B cell (primary cell): ENCODE data around the gene ZMYND8. TPM values are rescaled to one million over a fixed set of nuclear protein-coding genes. Genes with fewer than 3 reads are reported as not detected.

ENCODE experiments used
- ATAC-seq: fragments of 200-7000 bp; cut with Tn5 transposase; one replicate; pipeline ENCODE4 v1.10.0; 2021; ENCODE audit warnings: low read depth, mild to moderate bottlenecking, moderate number of reproducible peaks, moderate library complexity
- CTCF ChIA-PET: fragments of 350-600 bp; sonication (Branson Sonifier 250); formaldehyde crosslinking; loops from one replicate; lab custom pipeline; 2021; ENCODE audit warnings: antibody characterized with exemption, inconsistent platforms; lab: Charles Lee
- POLR2A ChIA-PET: fragments of 350-600 bp; sonication (Branson Sonifier 250); formaldehyde crosslinking; loops from one replicate; lab custom pipeline; 2021; ENCODE audit warnings: antibody characterized with exemption; lab: Charles Lee
- DNase-seq: peaks from one replicate; pipeline ENCODE4 v3.0.0; 2013
- H2AFZ ChIP-seq: 2 replicates; pipeline ENCODE4 v1.6.1; 2012; ENCODE audit warnings: mild to moderate bottlenecking, low read depth, low read length; ENCODE audit not compliant: insufficient read depth, poor library complexity, severe bottlenecking
- H3K27ac ChIP-seq, 2 donors: 1 replicate in 1 of 2; 2 replicates in 1 of 2; pipeline ENCODE4 v1.5.1; 2012 to 2013; ENCODE audit warnings: low read length in 2 of 2, mild to moderate bottlenecking in 2 of 2, moderate library complexity in 1 of 2
- H3K27me3 ChIP-seq, 4 experiments: fragments of 200-600 bp in 1 of 4; sonication (generic) in 1 of 4; replicated peaks in 1 of 4; 1 replicate in 2 of 4; 2 replicates in 2 of 4; pipeline versions ENCODE4 v1.6.1 to v1.7.0; 2013 to 2016; ENCODE audit warnings: low read length in 3 of 4, mild to moderate bottlenecking in 2 of 4, mixed read lengths in 1 of 4, moderate library complexity in 1 of 4; ENCODE audit not compliant: insufficient read depth in 4 of 4, control insufficient read depth in 3 of 4; ENCODE audit errors: control extremely low read depth in 1 of 4
- H3K36me3 ChIP-seq, 2 experiments: replicated peaks in 1 of 2; 1 replicate in 1 of 2; 2 replicates in 1 of 2; pipeline versions ENCODE4 v1.6.1 to v1.7.1; 2013; ENCODE audit warnings: low read length in 1 of 2; ENCODE audit not compliant: insufficient read depth in 2 of 2, control insufficient read depth in 1 of 2; ENCODE audit errors: control extremely low read depth in 1 of 2, extremely low read depth in 1 of 2
- H3K4me1 ChIP-seq, 2 donors: fragments of 200-600 bp in 1 of 2; sonication (generic) in 1 of 2; 1 replicate in 1 of 2; 2 replicates in 1 of 2; pipeline versions ENCODE4 v1.5.1 to v1.6.1; 2013 to 2017; ENCODE audit warnings: low read length in 2 of 2; ENCODE audit not compliant: control insufficient read depth in 2 of 2, insufficient read depth in 2 of 2
- H3K4me2 ChIP-seq: replicated peaks from 2 replicates; pipeline ENCODE3; 2012; ENCODE audit warnings: mild to moderate bottlenecking, low read depth, low read length; ENCODE audit not compliant: poor library complexity, severe bottlenecking
- H3K4me3 ChIP-seq, 5 experiments: fragments of 200-600 bp in 1 of 5; sonication (generic) in 1 of 5; 1 replicate in 3 of 5; 2 replicates in 2 of 5; pipeline versions ENCODE4 v1.5.1 to v1.7.0; 2011 to 2016; ENCODE audit warnings: low read length in 4 of 5, mild to moderate bottlenecking in 4 of 5, low read depth in 2 of 5, control low read depth in 1 of 5, moderate library complexity in 1 of 5; ENCODE audit not compliant: insufficient read depth in 1 of 5; ENCODE audit errors: control extremely low read depth in 1 of 5, extremely low read depth in 1 of 5
- H3K79me2 ChIP-seq: fragments of 200-600 bp; sonication (generic); one replicate; pipeline ENCODE4 v1.6.0; 2016; ENCODE audit warnings: low read length; ENCODE audit not compliant: control insufficient read depth, insufficient read depth
- H3K9ac ChIP-seq: fragments of 200-600 bp; sonication (generic); 2 replicates; pipeline ENCODE4 v1.6.1; 2017; ENCODE audit warnings: mild to moderate bottlenecking, low read length, moderate library complexity
- H3K9me3 ChIP-seq, 3 donors: one replicate each; pipeline versions ENCODE4 v1.6.1 to v1.7.1; 2013; ENCODE audit warnings: low read length in 2 of 3; ENCODE audit not compliant: control insufficient read depth in 2 of 3, insufficient read depth in 1 of 3; ENCODE audit errors: control extremely low read depth in 1 of 3
- H4K20me1 ChIP-seq: 2 replicates; pipeline ENCODE4 v1.6.0; 2012; ENCODE audit warnings: mild to moderate bottlenecking, low read length; ENCODE audit not compliant: insufficient read depth, control insufficient read depth, poor library complexity, severe bottlenecking
- H3K27ac Mint-ChIP-seq: one replicate; pipeline ENCODE4 v1.8.0; 2021; ENCODE audit warnings: mixed read lengths
- H3K27me3 Mint-ChIP-seq: one replicate; pipeline ENCODE4 v1.8.0; 2021; ENCODE audit warnings: mixed read lengths
- H3K4me1 Mint-ChIP-seq: one replicate; pipeline ENCODE4 v1.8.0; 2021; ENCODE audit warnings: mixed read lengths
- H3K4me3 Mint-ChIP-seq: one replicate; pipeline ENCODE4 v1.8.0; 2021; ENCODE audit warnings: mixed read lengths
- H3K9me3 Mint-ChIP-seq: one replicate; pipeline ENCODE4 v1.8.0; 2022; ENCODE audit warnings: mixed read lengths; ENCODE audit not compliant: insufficient read depth
- EZH2 ChIP-seq: IDR thresholded peaks from 2 replicates; pipeline ENCODE4 v1.6.1; 2012; ENCODE audit warnings: borderline replicate concordance, low read depth, mild to moderate bottlenecking, moderate library complexity, low read length; ENCODE audit not compliant: insufficient read depth, poor library complexity, severe bottlenecking
- WGBS: methylation state at CpG from one replicate; pipeline ENCODE4 v1.1.5; 2013; ENCODE audit warnings: missing lambda C conversion rate; ENCODE audit not compliant: insufficient coverage; 5-methylcytosine and 5-hydroxymethylcytosine counted together
- intact Hi-C: fragments of 100-400 bp; cut with micrococcal nuclease; formaldehyde crosslinking; loops from one replicate; pipeline ENCODE4 v1.10.0; 2022
- polyA plus RNA-seq: library from polyadenylated mRNA; depleted of rRNA; stranded (reverse); fragments of >200 nt; gene quantifications from 2 replicates; pipeline ENCODE4 v1.2.3, GENCODE V29; 2012
- small RNA-seq: library from RNA; depleted of rRNA; stranded (forward); fragments of <200 nt; gene quantifications from one replicate; pipeline ENCODE3, GENCODE V24; 2012; ENCODE audit warnings: low replicate concordance, low read depth; ENCODE audit not compliant: insufficient read length
- total RNA-seq, 2 donors: library from RNA; stranded (reverse); fragments of 120-200 nt in 1 of 2; gene quantifications; 1 replicate in 1 of 2; 2 replicates in 1 of 2; pipeline versions ENCODE4 v1.2.3 to v1.2.4, GENCODE V29; 2013 to 2022
- TF ChIP-seq, protein P1 (sequence below): fragments of 200-600 bp; IDR thresholded peaks from one replicate; pipeline ENCODE4 v1.8.0; 2022; ENCODE audit warnings: antibody characterized with exemption, mild to moderate bottlenecking

ZMYND8 gene
- total and polyA plus RNA-seq, 2 donors (not counting 1 experiment from before 2014, with no cell fraction given), result 20.3 to 67.2 TPM

DNA sequence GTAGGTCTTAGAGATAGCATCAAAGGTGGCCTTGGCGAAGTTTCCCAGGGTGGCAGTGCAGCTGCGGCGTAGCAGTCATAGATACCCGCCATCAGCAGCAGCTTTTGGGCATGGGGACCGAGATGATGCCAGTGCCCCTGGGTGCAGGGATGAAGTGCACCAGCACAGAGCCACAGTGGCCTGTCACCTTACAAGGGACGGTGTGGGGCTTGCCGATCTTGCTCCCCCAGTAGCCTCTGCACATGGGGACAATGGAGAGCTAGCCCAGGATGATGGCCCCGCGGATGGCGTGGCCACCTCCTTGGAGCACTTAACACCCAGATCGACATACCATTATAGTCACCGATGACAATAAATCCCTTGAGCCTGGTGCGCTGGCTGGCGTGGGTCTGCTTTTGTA, 195.5 kb downstream of the ZMYND8 start:
- H3K4me1 Mint-ChIP-seq, result no peaks in the 10 kb centered on the region
- 89% methylated on average over 14 of the region's 14 CpGs for WGBS
- intact Hi-C loops, result no loop called here
- Histone ChIP-seq H3K4me3 (no peak overlapping the region), H3K9ac (no peak overlapping the region), H3K27ac (no peak overlapping the region), H3K9me3 (peaks cover 0 to 7% (median 0%) of the 10 kb centered on the region in 3 donors), H3K36me3 (no peaks in the 10 kb centered on the region), H3K79me2 (no peaks in the 10 kb centered on the region), H3K4me2 (no peak overlapping the region), H3K4me1 (no peaks in the 10 kb centered on the region), H4K20me1 (no peaks in the 10 kb centered on the region), H3K27me3 (no peaks in the 10 kb centered on the region), H2AFZ (no peak overlapping the region)
- H3K27ac Mint-ChIP-seq, result no peak overlapping the region
- TF ChIP-seq, protein P1, sequence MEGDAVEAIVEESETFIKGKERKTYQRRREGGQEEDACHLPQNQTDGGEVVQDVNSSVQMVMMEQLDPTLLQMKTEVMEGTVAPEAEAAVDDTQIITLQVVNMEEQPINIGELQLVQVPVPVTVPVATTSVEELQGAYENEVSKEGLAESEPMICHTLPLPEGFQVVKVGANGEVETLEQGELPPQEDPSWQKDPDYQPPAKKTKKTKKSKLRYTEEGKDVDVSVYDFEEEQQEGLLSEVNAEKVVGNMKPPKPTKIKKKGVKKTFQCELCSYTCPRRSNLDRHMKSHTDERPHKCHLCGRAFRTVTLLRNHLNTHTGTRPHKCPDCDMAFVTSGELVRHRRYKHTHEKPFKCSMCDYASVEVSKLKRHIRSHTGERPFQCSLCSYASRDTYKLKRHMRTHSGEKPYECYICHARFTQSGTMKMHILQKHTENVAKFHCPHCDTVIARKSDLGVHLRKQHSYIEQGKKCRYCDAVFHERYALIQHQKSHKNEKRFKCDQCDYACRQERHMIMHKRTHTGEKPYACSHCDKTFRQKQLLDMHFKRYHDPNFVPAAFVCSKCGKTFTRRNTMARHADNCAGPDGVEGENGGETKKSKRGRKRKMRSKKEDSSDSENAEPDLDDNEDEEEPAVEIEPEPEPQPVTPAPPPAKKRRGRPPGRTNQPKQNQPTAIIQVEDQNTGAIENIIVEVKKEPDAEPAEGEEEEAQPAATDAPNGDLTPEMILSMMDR, result no peak
- no peak for TF ChIP-seq EZH2
- POLR2A ChIA-PET, result no interaction called here
- ATAC-seq (no peak), DNase-seq (no peak)
- no peaks in the 10 kb centered on the region for H3K9me3 Mint-ChIP-seq
- no peak overlapping the region for H3K4me3 Mint-ChIP-seq
- peaks cover 10% of the 10 kb centered on the region for H3K27me3 Mint-ChIP-seq
- CTCF ChIA-PET, result no interaction called here

DNA sequence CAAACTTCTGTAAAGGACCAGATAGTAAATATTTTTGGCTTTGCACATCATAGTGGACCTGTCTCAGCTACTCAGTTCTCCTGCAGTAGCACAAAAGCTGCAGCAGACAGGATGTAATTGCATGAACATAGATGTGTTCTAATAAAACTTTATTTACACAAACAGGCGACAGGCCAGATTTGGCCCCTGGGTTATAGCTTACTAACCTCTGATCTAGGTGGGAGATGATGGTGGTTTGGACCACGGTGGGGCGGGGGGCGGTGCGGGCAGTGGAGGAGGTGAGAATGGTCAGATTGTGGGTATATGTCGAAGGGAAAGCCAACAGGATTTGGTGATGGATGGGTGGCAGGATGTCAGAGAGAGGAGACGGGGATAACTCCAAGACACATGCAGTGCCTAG, 196.3 kb downstream of the ZMYND8 start:
- Histone ChIP-seq H3K79me2 (no peaks in the 10 kb centered on the region), H3K9me3 (peaks cover 0 to 7% (median 0%) of the 10 kb centered on the region in 3 donors), H2AFZ (no peak overlapping the region), H3K4me3 (no peak overlapping the region), H4K20me1 (no peaks in the 10 kb centered on the region), H3K27ac (no peak overlapping the region), H3K4me2 (no peak overlapping the region), H3K4me1 (no peaks in the 10 kb centered on the region), H3K36me3 (no peaks in the 10 kb centered on the region), H3K9ac (no peak overlapping the region), H3K27me3 (no peaks in the 10 kb centered on the region)
- H3K27ac Mint-ChIP-seq, result no peak overlapping the region
- POLR2A ChIA-PET, result no interaction called here
- H3K4me3 Mint-ChIP-seq, result no peak overlapping the region
- WGBS, result 90% methylated on average over 5 of the region's 7 CpGs
- ATAC-seq (no peak), DNase-seq (no peak)
- CTCF ChIA-PET, result no interaction called here
- intact Hi-C loops, result no loop called here
- H3K4me1 Mint-ChIP-seq, result no peaks in the 10 kb centered on the region
- no peaks in the 10 kb centered on the region for H3K9me3 Mint-ChIP-seq
- peaks cover 15% of the 10 kb centered on the region for H3K27me3 Mint-ChIP-seq
- no peak for TF ChIP-seq EZH2
- TF ChIP-seq, protein P1, result no peak

Small RNA genes within 50 kb of the gene (small RNA-seq; reads per million reads assigned to genes)
- not detected for gene MIR3616

Other genes with a start within 250 kb of the ZMYND8 start
- gene NCOA3, start 145.2 kb upstream of the ZMYND8 start, total RNA-seq, result 289 and 309 TPM in 2 replicates
- gene NCOA3, start 145.2 kb upstream of the ZMYND8 start, polyA plus RNA-seq, result 54.0 and 70.4 TPM in 2 replicates